Ureter (tissue), 1 donor: ENCODE data around the gene TMBIM6. TPM values are rescaled to one million over a fixed set of nuclear protein-coding genes. Genes with fewer than 3 reads are reported as not detected.
"Not testable (repeated sequence)": the region's sequence is repeated elsewhere in the genome, so short reads cannot be mapped to it uniquely, and the experiment has no call there.

Experiments used
- DNase-seq: peaks from one replicate; pipeline ENCODE4 v3.0.0-alpha.2; 2020; ENCODE audit warnings: low spot score
- total RNA-seq: library from RNA; stranded (reverse); gene quantifications from one replicate; pipeline ENCODE4 v1.2.4, GENCODE V29; 2023
- donor health status: DM: yes; HTN: yes; CAD: no.

TMBIM6 gene, protein sequence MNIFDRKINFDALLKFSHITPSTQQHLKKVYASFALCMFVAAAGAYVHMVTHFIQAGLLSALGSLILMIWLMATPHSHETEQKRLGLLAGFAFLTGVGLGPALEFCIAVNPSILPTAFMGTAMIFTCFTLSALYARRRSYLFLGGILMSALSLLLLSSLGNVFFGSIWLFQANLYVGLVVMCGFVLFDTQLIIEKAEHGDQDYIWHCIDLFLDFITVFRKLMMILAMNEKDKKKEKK
- 603 TPM for total RNA-seq

DNA sequence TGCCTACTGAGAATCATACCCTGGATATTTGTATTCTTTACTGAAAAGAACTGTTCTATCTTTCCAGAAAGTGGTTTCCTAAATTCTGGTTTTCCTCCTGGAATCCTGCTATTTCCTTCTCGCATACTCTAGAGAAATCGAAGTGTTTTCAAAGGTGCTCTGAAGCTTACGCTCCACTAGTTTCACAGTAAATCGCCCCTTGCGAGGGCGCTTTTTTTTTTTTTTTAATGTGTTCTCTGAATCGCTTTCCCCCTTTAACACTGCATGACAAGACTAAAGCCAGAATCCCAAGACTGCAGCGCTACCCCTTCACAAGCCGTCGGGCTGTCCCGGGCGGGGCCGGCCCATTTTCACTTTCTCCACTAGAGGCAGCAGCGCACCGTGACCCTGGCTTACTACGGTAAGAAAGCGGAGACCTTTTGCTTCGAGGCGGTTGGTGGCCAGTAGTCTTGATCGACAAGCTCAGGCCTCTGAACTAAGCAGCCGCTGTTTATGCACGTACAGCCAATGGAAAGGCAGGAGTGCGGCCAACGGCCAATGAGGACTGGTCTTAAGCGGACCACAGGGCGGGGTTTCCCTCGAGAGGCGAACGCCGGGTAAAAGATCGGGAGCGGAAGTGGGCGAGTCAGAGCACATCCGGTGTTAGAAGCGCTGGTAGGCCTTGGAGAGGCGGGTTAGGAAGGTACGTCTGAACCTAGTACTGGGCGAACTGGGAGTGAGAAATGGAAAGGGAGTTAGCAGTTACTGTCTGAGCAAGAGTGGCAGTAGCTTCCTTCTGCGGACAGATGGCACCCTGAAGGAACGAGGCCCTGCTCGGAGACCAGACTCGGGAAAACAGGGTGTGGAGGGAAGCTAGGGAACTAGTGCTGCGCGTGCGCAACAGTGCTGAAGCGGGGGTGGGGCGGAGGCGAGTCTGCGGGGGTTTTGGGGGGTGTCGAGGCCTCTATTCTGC is at the start of gene TMBIM6:
Gene TMBIM6 (plus strand): TSS at position 628 of the 952 bp plus-strand sequence. CDS start 10,937 bp downstream, outside the sequence.
- peak; percentile 100 for DNase-seq

DNA sequence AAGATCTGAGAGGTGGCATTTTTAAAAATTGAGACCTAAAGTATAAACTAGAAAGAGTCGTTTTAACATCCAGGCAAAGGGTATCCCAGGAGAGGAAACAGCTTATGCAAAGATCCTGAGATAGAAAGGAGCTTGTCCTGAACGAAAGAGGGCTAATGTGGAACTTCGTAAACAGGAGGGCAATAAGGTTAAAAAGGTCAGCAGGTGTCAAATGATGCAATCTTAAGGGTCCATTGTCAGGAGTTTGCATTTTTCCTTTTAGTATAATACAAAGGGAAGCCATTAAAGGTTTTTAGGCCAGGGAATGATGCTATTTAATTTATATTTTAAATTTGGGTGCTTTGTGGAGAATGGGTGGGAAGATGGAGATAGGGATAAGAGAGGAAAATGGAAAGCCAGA is 48.5 kb upstream of the TMBIM6 start:
- DNase-seq: no peak

DNA sequence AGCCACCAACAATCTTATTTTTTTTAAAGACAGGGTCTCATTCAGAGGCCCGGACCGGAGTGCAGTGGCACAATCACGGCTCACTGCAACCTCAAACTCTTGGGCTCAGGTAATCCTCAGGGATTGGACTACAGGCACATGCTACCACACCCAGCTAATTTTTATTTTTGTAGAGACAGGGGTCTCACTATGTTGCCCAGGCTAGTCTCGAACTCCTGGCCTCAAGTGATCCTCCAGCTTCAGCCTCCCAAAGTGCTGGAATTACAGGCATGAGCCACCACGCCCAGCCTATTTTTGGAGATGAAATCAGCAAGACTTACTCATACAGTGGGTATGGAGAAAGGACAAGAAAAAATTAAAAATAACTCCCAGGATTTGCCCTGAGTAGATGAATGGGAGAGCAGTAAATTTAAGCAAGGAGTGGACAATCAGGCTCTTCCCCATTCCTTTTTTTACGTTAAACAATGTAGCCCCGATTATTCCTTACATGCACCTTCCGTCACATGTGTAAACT is 47.4 kb upstream of the TMBIM6 start:
- DNase-seq: no peak

DNA sequence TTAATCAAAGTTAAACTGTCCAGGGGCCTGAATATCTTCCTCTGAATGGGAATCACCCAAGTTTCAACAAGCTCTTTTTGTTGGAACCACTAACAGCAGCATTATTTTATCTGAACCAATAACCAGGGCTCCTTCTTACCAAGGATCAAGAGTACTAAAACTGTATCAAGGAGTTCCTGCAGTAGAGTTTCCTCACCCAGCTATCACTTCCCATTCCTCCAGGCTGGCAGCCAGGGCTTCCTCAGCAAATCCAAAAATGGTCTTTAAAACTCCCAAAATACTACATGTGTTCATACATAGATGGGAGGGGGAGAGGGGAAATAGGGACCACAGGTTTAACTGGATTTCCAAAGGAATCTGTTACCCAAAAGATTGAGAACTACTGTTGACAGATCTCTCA is 44.6 kb upstream of the TMBIM6 start:
- DNase-seq: no peak

DNA sequence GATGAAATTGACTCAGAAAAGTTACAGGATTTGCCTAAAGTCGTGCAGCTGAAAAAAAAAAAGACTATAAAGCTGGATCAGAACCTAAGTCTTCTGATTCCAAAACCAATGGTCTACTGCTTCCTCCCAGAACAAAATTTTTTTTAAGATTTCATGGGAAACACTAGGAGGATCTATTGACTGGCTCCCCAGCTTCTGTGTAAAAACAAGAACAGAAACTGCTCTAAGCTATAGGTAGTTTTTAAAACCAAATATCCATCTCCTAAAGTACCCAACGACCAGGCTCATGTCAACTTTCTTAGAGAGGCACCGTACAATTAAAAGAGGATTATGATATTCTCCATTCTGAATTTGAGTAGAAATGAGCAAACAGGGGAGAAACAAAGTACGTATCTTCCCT is 43.5 kb upstream of the TMBIM6 start:
- DNase-seq: no peak

DNA sequence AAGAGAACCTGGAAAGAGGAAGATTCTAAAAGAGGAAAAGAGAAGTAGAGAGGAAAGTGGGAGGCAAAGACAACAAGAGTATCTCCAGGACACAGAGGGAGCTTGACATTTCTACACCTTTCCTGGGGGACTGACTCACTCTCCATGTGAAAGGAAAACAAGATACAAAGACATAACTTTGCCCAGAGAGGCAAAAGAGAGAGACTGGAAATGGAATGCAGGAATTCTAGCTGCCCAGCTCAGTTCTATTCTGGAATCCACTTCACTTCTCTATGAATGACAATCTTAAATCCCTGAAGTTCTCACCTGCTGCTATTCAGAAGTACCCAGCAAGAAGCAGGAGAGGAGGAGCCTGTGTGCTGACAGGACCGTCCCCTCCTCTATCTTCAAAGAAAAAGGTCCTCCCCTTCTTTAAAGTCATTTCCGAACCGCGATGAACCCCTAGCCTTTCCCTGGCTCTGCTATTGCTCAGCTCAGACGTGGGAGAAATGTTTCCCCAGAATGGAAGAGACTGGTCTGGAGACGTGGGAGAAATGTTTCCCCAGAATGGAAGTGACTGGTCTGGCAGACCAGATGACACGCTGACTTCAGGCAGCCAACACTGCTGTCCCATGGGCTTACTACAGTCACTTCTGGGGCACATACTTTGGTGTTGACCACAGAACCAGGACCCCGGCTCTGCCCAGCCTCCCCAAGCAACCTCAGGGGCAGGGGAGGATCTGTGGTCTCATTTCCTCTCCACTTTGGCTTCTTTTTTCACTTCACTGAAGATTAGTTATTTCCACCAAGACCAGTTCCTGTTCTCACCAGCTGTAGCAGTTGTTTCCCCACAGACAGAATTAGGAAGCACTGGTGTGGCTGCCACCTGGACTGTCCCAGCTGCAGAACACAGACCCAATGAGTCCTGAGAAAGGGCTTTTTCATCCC is 42.5 kb upstream of the TMBIM6 start:
- DNase-seq: no peak

DNA sequence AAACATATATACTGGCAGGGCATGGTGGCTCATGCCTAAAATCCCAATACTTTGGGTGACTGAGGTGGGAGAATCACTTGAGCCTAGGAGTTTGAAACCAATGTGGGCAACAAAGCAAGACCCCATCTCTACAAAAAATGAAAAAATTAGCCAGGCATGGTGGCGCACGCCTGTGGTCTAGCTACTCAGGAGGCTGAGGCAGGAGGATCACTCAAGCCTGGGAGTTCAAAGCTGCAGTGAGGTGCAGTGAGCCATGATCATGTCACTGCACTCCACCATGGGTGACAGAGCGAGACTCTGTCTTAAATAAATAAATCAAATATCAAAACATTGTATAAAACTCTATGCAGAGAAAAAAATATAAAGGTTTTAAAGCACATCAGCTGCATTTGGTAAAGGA is 39.3 kb upstream of the TMBIM6 start:
- DNase-seq: no peak

DNA sequence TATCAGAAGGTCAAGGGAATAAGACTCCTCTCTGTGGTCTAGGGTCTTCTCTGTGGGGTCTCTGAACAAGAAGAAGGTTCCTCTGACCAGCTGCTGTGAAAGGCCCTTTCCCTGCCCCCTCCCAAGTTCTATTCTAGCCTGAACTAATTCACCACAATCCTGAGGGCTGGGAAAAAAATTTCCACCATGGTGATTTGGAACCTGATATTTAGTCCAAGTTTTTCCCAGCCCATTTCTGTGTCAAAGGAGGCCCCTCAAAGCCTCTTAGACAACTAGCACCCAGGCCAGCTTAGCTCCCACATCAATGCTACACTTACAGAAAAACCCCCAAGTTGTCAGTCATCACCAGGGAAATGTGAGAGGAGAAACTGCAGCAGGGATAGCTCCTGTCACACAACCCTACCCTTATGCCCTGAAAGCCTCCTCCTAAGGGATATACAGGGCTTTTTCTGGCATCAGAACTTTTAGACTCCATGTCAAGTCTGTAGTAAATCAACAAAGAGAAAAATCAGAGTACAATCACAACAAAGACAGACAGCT is 38.6 kb upstream of the TMBIM6 start:
- DNase-seq: no peak

DNA sequence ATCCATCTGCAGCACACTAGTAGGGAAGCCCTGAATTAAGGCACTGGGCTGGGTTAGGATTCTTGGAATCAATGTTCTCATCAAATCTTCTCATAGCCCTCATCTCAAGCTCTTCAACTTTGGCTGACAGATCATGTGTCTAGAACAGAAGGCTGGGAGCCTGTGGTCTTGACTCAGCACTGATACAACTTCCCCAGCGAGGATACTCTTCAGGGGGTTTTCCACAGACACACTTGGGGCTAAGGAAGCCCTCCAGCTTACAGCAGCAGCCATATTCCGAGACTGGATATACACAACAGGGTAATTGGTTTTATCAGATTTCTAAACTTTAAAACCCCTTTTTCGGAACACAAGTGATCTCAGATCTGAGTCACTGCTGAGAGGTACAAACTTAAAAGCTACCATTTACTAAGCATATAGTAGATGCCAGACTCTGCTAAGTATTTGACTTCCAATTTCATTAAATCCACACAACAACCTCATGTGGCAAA is 37.7 kb upstream of the TMBIM6 start:
- DNase-seq: no peak

DNA sequence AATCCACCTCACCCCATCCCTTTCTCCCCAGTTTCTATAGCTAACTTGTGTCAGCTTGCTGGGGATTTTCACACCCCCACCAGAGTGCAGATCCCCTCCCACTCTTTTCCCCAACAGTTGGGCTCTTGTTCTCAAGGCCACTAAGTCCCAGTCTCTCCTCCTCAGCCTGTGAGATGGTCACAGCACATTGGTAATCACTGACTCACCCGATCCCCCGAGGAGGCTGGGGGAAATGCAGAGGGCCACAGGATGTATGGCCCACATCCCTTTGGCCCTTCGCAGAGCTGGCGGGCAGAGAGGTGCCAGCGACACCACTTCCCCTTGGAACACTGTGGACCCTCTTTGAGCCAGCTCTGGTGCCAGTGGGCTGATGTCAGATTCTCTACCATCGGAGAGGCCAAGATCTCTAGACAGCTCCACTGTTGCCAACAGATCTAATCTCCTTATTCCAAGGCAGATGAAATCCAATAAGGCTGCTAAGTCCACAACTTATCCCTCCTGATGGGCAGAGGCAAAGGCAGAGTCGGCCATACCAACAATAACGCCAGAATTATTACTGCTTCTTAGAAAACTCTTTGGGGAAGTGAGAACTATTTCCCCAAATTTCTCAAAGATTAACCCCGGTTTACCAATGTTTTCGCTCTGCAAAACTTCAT is 35.8 kb upstream of the TMBIM6 start:
- DNase-seq: peak; percentile 45

DNA sequence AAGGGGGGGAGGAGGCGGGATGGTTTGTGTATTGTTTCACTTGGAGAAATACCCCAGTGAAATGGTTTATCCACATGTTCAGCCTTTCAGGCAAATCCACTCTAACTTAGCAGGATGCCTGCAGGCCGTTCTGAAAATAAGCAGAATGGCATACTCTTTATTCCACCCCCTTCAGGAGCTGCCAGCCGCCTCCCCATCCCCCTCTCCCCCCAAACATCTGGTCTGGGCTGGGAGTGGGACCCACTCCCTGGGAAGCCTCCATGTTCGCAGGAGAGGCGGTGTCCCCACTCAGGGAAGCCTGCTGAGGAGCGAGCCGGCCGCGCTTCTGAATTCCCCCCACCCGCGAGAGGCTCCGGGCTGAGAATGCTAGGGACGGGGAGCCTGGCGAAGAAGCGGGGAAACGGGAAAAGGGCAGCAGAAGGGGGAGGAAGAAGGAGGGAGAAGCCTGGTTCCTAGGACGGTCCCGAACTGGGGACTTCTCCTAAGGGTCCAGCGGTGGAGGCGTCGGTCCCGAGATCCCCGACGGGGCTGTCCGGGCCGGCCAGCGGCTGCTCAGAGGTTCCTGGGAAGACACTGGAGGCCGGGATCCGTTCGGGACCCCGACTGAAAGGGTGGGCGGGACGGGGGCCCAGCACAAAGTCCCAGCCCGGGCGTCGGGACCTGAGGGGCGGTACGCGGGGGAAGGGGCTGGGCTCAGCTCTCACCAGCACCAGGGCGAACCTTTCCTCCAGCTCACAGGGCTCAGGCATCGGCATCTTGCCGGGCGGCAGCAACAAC is 34.8 kb upstream of the TMBIM6 start:
- peak; percentile 52 for DNase-seq

DNA sequence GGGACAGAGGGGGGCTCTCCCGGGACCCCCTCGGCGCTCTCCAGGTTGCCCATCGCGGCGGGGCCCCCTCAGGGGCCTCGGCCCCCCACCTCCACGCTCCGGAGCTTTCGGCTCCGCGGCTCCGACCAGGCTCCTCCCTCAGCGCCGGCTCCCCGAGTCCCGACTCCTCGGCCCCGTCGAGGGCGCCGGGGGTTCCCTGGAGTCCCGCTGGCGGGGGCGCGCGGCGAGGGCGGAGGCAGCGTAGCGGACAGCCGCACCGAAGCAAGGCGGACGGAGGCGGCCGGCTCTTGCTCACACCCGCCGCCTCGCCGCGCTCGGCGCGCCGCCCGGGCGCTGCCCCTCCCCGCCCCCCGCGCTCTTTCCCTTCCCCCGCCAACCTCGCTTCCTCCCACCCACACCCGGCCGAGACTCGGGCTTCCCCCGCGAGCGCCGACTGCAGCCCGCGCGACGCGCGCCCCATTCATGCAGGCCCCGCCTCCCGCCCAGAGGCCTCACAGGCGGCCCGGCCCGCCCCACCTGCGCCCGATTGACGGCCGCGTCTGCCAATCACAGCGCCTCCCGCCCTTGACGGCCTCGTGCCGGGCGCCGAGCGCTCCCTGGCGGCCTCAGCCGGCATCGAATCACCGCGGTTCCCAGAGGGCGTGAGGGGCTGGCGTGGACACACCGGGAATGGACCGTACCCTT is 34.1 kb upstream of the TMBIM6 start, which contains the start of gene FMNL3:
Gene FMNL3 (minus strand): TSS at position 278 of the 684 bp plus-strand sequence. CDS start 225 bp downstream, at position 53.
- DNase-seq: peak; percentile 97

DNA sequence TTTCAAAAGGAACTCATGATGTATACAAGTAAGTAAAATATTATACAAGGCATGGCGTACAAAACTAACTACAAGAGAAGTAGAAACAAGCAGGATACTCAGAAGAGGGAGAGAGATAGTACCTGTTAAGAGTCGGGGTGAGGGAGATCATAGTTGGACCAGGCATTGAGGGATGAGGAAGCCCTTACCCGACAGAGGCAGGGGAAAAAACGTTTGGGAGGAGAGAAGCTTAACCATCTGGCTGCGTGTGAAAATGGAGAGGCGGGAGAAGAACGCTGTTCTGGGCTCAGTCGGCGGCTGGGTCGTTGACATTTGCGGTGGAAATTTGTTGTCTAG is 33.6 kb upstream of the TMBIM6 start:
- DNase-seq: no peak

DNA sequence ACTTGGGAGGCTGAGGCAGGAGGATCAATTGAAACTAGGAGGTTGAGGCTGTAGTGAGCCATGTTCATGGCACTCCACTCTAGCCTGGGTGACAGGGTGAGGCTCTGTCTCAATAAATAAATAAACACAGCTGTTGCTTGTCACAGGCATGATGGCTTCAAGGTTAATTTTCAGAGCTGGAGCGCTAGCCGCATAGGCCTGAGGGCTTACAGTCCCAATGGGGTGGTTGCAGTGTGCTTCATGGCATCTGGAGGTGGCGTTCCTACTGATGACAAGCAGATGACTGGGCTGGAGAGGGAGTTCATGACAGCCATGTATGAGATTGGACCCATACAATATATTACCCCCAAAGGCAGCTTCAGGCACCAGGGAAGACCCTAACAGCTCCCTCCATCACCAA is 32.5 kb upstream of the TMBIM6 start:
- DNase-seq: no peak

DNA sequence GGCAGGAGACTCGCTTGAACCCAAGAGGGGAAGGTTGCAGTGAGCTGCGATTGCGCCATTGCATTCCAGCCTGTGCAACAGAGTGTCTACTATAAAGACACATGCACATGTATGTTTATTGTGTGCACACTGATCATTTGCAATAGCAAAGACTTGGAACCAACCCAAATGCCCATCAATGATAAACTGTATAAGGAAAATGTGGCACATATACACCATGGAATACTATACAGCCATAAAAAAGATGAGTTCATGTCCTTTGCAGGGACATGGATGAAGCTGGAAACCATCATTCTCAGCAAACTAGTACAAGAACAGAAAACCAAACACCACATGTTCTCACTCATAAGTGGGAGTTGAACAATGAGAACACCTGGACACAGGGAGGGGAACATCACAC is 27.4 kb upstream of the TMBIM6 start:
- DNase-seq: not testable (repeated sequence)

DNA sequence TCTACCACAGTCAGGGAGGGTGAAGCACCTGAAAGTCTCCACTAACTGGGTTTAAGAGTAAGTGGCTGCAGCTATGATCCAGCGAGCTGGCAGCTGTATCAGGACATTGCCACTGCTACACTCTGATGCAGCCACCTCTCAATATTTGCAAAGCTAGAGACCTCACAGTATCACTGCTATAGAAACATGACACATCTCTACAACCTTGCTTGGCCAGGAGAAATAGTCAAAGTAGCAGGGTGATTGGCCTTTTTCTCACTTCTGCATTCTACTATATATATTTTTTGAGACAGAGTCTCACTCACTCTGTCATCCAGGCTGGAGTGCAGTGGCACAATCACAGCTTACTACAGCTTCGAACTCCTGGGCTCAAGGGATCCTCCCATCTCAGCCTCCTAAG is 24.8 kb upstream of the TMBIM6 start:
- no peak for DNase-seq

DNA sequence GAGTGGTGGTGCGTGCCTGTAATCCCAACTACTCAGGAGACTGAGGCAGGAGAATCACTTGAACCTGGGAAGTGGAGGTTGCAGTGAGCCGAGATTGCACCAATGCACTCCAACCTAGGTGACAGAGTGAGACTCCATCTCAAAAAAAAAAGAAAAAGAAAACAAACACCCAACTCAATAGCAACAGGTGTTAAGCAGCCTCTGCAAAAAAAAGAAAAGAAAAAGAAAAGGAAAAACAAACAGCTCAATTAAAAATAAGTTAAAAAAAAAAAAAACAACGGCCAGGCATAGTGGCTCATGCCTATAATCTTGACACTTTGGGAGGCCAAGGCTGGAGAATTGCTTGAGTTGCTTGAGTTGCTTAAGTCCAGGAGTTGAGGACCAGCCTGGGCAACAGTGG is 23.6 kb upstream of the TMBIM6 start:
- DNase-seq: not testable (repeated sequence)

DNA sequence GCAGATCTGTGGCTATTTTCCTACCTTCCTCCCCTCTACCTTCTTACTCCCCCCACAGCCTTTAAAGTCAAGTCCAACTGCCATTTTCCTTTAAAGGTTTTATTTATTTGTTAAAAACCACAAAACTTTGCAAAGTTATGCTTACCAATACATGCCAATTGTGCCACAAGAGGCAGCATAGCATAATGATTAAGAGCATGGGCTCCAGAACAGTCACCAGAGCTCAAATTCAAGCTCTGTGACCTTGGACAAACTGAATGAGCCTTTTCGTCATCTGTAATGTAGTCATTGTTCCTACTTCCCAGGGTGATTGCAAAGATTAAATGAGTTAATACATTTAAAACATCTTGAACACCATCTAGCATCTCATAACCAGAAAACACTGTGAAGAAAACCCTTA is 21.1 kb upstream of the TMBIM6 start:
- DNase-seq: no peak

DNA sequence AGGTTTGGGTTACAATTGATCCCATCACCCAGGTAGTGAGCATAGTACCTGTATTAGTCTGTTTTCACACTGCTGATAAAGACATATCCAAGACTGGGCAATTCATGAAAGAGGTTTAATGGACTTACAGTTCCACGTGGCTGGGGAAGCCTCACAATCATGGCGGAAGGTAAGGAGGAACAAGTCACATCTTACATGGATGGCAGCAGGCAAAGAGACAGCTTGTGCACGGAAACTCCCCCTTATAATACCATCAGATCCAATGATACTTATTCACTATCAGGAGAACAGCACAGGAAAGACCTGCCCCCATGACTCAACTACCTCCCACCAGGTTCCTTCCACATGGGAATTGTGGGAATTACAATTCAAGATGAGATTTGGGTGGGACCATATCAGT is 20.0 kb upstream of the TMBIM6 start:
- not testable (repeated sequence) for DNase-seq
